Testis (tissue), 3 donors: ENCODE measurements around the gene NDUFAF2. TPM values are rescaled to one million over a fixed set of nuclear protein-coding genes. Genes with fewer than 3 reads are reported as not detected.

Source experiments
- DNase-seq: peaks from one replicate; pipeline ENCODE4 v3.0.0-alpha.2; 2019
- H3K27ac ChIP-seq, 2 donors: fragments of 200-600 bp; sonication (generic); one replicate each; pipeline ENCODE4 v1.5.1; 2019
- H3K27me3 ChIP-seq: fragments of 200-600 bp; sonication (generic); one replicate; pipeline ENCODE4 v1.5.1; 2019
- H3K36me3 ChIP-seq: fragments of 200-600 bp; sonication (generic); one replicate; pipeline ENCODE4 v1.5.1; 2017; ENCODE audit warnings: low read depth; ENCODE audit errors: missing control alignments
- H3K4me1 ChIP-seq: fragments of 200-600 bp; sonication (generic); one replicate; pipeline ENCODE4 v1.5.1; 2019
- H3K4me3 ChIP-seq, 2 donors: fragments of 200-600 bp; sonication (generic); one replicate each; pipeline ENCODE4 v1.5.1; 2017 to 2019
- H3K9me3 ChIP-seq: fragments of 200-600 bp; sonication (generic); one replicate; pipeline ENCODE4 v1.5.1; 2017
- CTCF ChIP-seq, 3 experiments: fragments of 450-650 bp in 2 of 3; fragments of 200-600 bp in 1 of 3; sonication (generic) in 1 of 3; IDR thresholded peaks; one replicate each; pipeline ENCODE4 v1.5.1; 2016 to 2019; ENCODE audit warnings: antibody characterized with exemption in 3 of 3, mild to moderate bottlenecking in 2 of 3, moderate library complexity in 1 of 3
- POLR2A ChIP-seq: fragments of 450-650 bp; IDR thresholded peaks from one replicate; pipeline ENCODE4 v1.6.1; 2017; ENCODE audit warnings: antibody characterized with exemption, mild to moderate bottlenecking, moderate library complexity
- WGBS, 2 donors: methylation state at CpG; one replicate each; pipeline ENCODE4 v1.1.5; 2018; 5-methylcytosine and 5-hydroxymethylcytosine counted together
- intact Hi-C: fragments of 100-400 bp; cut with DNase I; formaldehyde crosslinking; loops from one replicate; pipeline ENCODE4 v1.15.1; 2023; ENCODE audit warnings: low total_unique reads
- polyA plus RNA-seq: library from polyadenylated mRNA; stranded (reverse); fragments of 350-450 nt; fragmentation: Illumina TruSeq; extraction: RNeasy Lipid Tissue Mini Kit (QIAGEN cat#74804); gene quantifications from one replicate; pipeline ENCODE4 v1.2.3, GENCODE V29; 2014; ENCODE audit warnings: low read depth, low replicate concordance; ENCODE audit not compliant: insufficient read depth
- total RNA-seq, 2 donors: library from RNA; depleted of rRNA; stranded (reverse); fragments of >200 nt; gene quantifications; one replicate each; pipeline ENCODE4 v1.2.3, GENCODE V29; 2016

The NDUFAF2 gene
- total and polyA plus RNA-seq, 3 donors from 2014 or later, result 18.1 to 30.8 (median 22.3) TPM

- Histone ChIP-seq H3K9me3 (no peaks in the 10 kb centered on the region), H3K4me3 (peak within 1 kb of the TSS; percentile 80 to 97), H3K36me3 (no peaks in the 10 kb centered on the region), H3K27ac (peak within 1 kb of the TSS; percentile 89 to 90), H3K4me1 (peaks cover 7% of the 10 kb centered on the region), H3K27me3 (no peaks in the 10 kb centered on the region)
- intact Hi-C loops, result no loop called here
- 1% methylated on average over 38 to 52 of the region's 73 CpGs for WGBS, 2 donors
- TF ChIP-seq POLR2A, result no peak
- peak; percentile 95 for DNase-seq
Measured at GRCh38 chr5:61162010-61162831, 217.2 kb downstream of the NDUFAF2 start, which contains the start of gene SMIM15. Gene SMIM15 (minus strand): TSS chr5:61162468. CDS start chr5:61160171, 2,297 bp downstream.

GRCh38 chr5:61162832-61163567 lies 218.0 kb downstream of the NDUFAF2 start:
- intact Hi-C loops, result no loop called here
- TF ChIP-seq POLR2A (no peak), CTCF (IDR thresholded peaks at IDR 0.05) (no peak)
- H3K36me3 ChIP-seq, result no peaks in the 10 kb centered on the region
- H3K27me3 ChIP-seq, result no peaks in the 10 kb centered on the region
- peak; percentile 30 for DNase-seq
- peak overlapping the region; percentile 89 to 90 for H3K27ac ChIP-seq
- peaks cover 7% of the 10 kb centered on the region for H3K4me1 ChIP-seq
- H3K4me3 ChIP-seq, result peak overlapping the region; percentile 80 to 97
- no peaks in the 10 kb centered on the region for H3K9me3 ChIP-seq
- WGBS, 2 donors, result 12 to 21% methylated on average over 12 to 14 of the region's 14 CpGs

GRCh38 chr5:61163905-61164304 lies 218.9 kb downstream of the NDUFAF2 start:
- Histone ChIP-seq H3K4me1 (peaks cover 7% of the 10 kb centered on the region), H3K36me3 (no peaks in the 10 kb centered on the region), H3K9me3 (no peaks in the 10 kb centered on the region), H3K27me3 (no peaks in the 10 kb centered on the region), H3K27ac (no peak overlapping the region), H3K4me3 (no peak overlapping the region)
- intact Hi-C loops, result no loop called here
- DNase-seq, result no peak
- TF ChIP-seq POLR2A (no peak), CTCF (IDR thresholded peaks at IDR 0.05) (no peak)
- 64 to 74% methylated on average over 13 of the region's 13 CpGs for WGBS, 2 donors

- WGBS, 2 donors, result 75 to 80% methylated on average over 4 of the region's 4 CpGs
- H3K27ac ChIP-seq, result no peak overlapping the region
- intact Hi-C loops, result no loop called here
- H3K4me3 ChIP-seq, result no peak overlapping the region
- H3K4me1 ChIP-seq, result peaks cover 7% of the 10 kb centered on the region
- H3K27me3 ChIP-seq, result no peaks in the 10 kb centered on the region
- TF ChIP-seq CTCF (IDR thresholded peaks at IDR 0.05) (peak in 1 of 3 experiments; percentile 16), POLR2A (no peak)
- DNase-seq, result peak; percentile 31
- H3K36me3 ChIP-seq, result no peaks in the 10 kb centered on the region
- H3K9me3 ChIP-seq, result no peaks in the 10 kb centered on the region
Measured at GRCh38 chr5:61167382-61167781, 222.4 kb downstream of the NDUFAF2 start.

GRCh38 chr5:61168951-61169350 lies 223.9 kb downstream of the NDUFAF2 start:
- Histone ChIP-seq H3K4me3 (no peak overlapping the region), H3K27me3 (no peaks in the 10 kb centered on the region), H3K36me3 (no peaks in the 10 kb centered on the region), H3K9me3 (no peaks in the 10 kb centered on the region), H3K27ac (no peak overlapping the region), H3K4me1 (no peaks in the 10 kb centered on the region)
- 87 to 92% methylated on average over 8 of the region's 8 CpGs for WGBS, 2 donors
- no peak for DNase-seq
- intact Hi-C loops, result no loop called here
- TF ChIP-seq CTCF (IDR thresholded peaks at IDR 0.05) (no peak), POLR2A (no peak)
